Measurements from ENCODE around the gene SEC24D.

Gene SEC24D

GRCh38 chr4:118833192-118833820 is 2.6 kb downstream of the SEC24D start:
- no peak for DNase-seq (ENCODE audit: low read depth)
- TF ChIP-seq POLR2A (IDR thresholded peaks at IDR 0.05; ENCODE audit: extremely low read depth, insufficient read length), result no peak
- H3K4me3 ChIP-seq (ENCODE audit: low read depth, low read length), result no peak overlapping the region

DNA sequence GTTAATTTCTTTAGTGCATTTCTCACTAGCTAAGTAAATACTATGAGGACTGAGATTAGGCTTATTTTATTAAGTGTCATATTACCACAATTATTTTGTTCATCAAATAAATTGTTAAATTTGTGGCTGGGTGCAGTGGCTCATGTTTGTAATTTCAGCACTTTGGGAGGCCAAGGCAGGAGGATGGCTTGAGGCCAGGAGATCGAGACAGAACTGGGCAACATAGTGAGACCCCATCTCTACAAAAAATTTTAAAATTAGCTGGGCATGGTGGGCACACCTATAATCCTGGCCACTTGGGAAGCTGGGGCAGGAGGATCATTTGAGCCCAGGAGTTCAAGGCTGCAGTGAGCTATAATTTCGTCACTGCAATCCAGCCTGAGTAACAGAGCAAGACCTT is 6.8 kb downstream of the SEC24D start:
- TF ChIP-seq POLR2A (IDR thresholded peaks at IDR 0.05; ENCODE audit: extremely low read depth, insufficient read length) (no peak), MYC (IDR thresholded peaks at IDR 0.05; ENCODE audit: low read depth, low read length) (no peak)
- TF ChIP-seq, protein P1, sequence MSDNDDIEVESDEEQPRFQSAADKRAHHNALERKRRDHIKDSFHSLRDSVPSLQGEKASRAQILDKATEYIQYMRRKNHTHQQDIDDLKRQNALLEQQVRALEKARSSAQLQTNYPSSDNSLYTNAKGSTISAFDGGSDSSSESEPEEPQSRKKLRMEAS (IDR thresholded peaks at IDR 0.05; ENCODE audit: low read depth, low read length), result no peak
- TF ChIP-seq, protein P2, sequence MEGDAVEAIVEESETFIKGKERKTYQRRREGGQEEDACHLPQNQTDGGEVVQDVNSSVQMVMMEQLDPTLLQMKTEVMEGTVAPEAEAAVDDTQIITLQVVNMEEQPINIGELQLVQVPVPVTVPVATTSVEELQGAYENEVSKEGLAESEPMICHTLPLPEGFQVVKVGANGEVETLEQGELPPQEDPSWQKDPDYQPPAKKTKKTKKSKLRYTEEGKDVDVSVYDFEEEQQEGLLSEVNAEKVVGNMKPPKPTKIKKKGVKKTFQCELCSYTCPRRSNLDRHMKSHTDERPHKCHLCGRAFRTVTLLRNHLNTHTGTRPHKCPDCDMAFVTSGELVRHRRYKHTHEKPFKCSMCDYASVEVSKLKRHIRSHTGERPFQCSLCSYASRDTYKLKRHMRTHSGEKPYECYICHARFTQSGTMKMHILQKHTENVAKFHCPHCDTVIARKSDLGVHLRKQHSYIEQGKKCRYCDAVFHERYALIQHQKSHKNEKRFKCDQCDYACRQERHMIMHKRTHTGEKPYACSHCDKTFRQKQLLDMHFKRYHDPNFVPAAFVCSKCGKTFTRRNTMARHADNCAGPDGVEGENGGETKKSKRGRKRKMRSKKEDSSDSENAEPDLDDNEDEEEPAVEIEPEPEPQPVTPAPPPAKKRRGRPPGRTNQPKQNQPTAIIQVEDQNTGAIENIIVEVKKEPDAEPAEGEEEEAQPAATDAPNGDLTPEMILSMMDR (IDR thresholded peaks at IDR 0.05; ENCODE audit: low read depth, low read length), result no peak
- H3K4me3 ChIP-seq (ENCODE audit: low read depth, low read length), result no peak overlapping the region

DNA sequence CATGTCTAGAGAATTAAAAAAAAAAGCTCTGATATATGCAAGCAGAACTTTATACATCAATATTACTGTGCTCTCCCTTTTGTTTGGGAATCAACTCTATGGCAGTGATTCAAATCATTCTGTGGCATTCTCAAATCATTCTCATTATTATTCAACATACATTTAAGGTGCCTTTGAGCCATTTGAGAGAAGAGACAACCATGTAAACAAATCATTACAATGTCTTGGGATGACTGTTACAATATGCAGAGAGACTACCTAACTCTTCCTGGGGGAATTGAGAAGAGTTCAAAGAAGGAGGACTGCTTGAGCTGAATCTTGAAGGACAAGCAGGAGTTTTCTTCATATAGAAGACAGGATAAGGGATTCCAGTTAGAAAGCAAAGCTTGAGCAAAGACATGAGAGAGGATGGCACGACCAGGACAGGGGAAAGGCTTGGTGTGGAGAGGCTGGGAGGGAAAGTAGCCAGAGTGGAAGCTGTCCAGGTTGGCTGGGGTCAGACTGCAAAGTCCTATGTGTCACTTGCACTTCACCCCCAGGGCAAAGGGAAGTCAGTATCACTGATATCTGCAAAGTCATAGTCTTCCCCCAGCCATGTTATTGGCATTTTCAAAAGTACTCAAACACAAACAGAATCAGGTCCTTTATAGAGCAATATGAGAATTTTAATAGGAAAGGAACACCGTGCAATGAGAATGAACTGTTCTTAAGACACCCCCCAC is 9.0 kb downstream of the SEC24D start:
- no peak overlapping the region for H3K4me3 ChIP-seq (ENCODE audit: low read depth, low read length)
- no peak for DNase-seq (ENCODE audit: low read depth)
- TF ChIP-seq POLR2A (IDR thresholded peaks at IDR 0.05; ENCODE audit: extremely low read depth, insufficient read length) (no peak), MYC (IDR thresholded peaks at IDR 0.05; ENCODE audit: low read depth, low read length) (no peak)
- TF ChIP-seq, protein P2 (IDR thresholded peaks at IDR 0.05; ENCODE audit: low read depth, low read length), result no peak
- TF ChIP-seq, protein P1 (IDR thresholded peaks at IDR 0.05; ENCODE audit: low read depth, low read length), result no peak

More for the DNA sequence above, 6.8 kb downstream of the SEC24D start:
- no peak for DNase-seq (ENCODE audit: low read depth)

DNA sequence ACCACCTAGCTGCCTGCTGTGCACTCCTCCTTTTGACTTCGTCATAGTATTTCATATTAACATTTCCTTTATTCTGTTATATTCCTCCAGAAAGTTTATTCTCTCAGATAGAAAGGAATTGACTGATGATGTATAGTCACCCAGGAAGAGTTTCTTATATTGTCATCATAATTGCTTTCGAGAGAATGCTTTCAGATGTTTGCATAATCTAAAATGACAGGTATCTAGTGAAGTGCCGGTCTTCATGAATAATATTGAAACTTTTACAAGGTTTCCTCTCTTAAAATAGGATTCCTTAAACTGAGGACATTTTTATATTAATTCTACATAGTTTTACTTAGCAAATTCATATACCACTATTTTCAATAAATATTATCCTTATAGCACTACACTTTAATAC is 10.1 kb downstream of the SEC24D start:
- DNase-seq (ENCODE audit: low read depth), result no peak
- no peak overlapping the region for H3K4me3 ChIP-seq (ENCODE audit: low read depth, low read length)
- no peak for TF ChIP-seq MYC (IDR thresholded peaks at IDR 0.05; ENCODE audit: low read depth, low read length)
- TF ChIP-seq, protein P2 (IDR thresholded peaks at IDR 0.05; ENCODE audit: low read depth, low read length), result no peak
- TF ChIP-seq, protein P1 (IDR thresholded peaks at IDR 0.05; ENCODE audit: low read depth, low read length), result no peak
- no peak for TF ChIP-seq POLR2A (IDR thresholded peaks at IDR 0.05; ENCODE audit: extremely low read depth, insufficient read length)

DNA sequence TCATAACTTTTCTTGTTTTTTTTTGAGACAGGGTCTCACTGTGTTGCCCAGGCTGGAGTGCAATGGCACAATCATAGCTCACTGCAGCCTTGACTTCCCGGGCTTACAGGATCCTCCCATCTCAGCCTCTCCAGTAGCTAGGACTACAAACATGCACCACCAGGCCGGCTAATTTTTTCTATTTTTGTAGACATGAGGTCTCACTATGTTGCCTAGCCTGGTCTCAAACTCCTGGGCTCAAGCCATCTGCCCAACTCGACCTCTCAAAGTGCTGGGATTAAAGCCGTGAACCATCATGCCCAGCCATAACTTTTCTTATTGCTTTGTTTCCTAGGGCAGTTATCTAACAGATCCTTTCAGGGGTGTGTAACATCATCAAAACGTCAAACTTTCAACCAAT is 11.8 kb downstream of the SEC24D start:
- H3K4me3 ChIP-seq (ENCODE audit: low read depth, low read length), result no peak overlapping the region
- DNase-seq (ENCODE audit: low read depth), result no peak
- TF ChIP-seq, protein P2 (IDR thresholded peaks at IDR 0.05; ENCODE audit: low read depth, low read length), result no peak
- TF ChIP-seq, protein P1 (IDR thresholded peaks at IDR 0.05; ENCODE audit: low read depth, low read length), result no peak
- TF ChIP-seq POLR2A (IDR thresholded peaks at IDR 0.05; ENCODE audit: extremely low read depth, insufficient read length) (no peak), MYC (IDR thresholded peaks at IDR 0.05; ENCODE audit: low read depth, low read length) (no peak)

DNA sequence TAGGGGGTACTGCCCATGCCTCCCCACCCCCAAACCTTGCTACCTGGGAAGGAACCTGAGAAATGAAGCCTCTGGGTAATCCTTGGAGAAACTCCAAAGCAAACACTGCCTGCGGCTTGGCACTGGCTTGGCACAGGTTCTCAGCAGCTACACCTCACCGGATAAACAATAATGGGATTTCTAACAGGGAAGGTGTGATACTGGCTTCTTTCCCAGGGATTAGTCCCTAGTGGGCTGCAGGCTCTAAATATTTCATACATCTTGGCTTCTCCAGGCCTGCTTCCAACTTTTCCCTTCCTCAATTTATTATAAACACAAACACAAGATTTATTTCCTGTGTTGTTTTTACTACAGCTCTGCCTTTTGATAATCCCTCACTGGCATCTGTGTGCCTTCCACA is 12.5 kb downstream of the SEC24D start:
- no peak overlapping the region for H3K4me3 ChIP-seq (ENCODE audit: low read depth, low read length)
- DNase-seq (ENCODE audit: low read depth), result no peak
- TF ChIP-seq POLR2A (IDR thresholded peaks at IDR 0.05; ENCODE audit: extremely low read depth, insufficient read length) (no peak), MYC (IDR thresholded peaks at IDR 0.05; ENCODE audit: low read depth, low read length) (no peak)
- TF ChIP-seq, protein P1 (IDR thresholded peaks at IDR 0.05; ENCODE audit: low read depth, low read length), result no peak
- TF ChIP-seq, protein P2 (IDR thresholded peaks at IDR 0.05; ENCODE audit: low read depth, low read length), result no peak
